Hematopoietic multipotent progenitor cell treated with erythropoietin and hydrocortisone succinate and interleukin-3 and kit ligand, for 4 days (in vitro differentiated cells): ENCODE results near the gene CS.
"Not testable (repeated sequence)": the region's sequence is repeated elsewhere in the genome, so short reads cannot be mapped to it uniquely, and the experiment has no call there.

Source experiments
- DNase-seq: peaks from one replicate; pipeline ENCODE4 v3.0.0-alpha.2; 2015

CS gene

GRCh38 chr12:56274299-56274698 lies 25.8 kb downstream of the CS start:
- DNase-seq, result no peak

GRCh38 chr12:56272468-56272867 lies 27.7 kb downstream of the CS start:
- DNase-seq, result not testable (repeated sequence)

- peak; percentile 66 for DNase-seq
These were observed 29.1 kb downstream of the CS start for GRCh38 chr12:56271031-56271430.

GRCh38 chr12:56267443-56268071 lies 32.6 kb downstream of the CS start:
- DNase-seq, result peak; percentile 45

GRCh38 chr12:56266693-56267442 lies 33.3 kb downstream of the CS start, which contains the start of gene COQ10A:
TSS of gene COQ10A (plus strand) at chr12:56266942. CDS start at chr12:56267119, 177 bp downstream.
- peak; percentile 94 for DNase-seq

- not testable (repeated sequence) for DNase-seq
These were observed 34.0 kb downstream of the CS start for GRCh38 chr12:56266068-56266692.

- DNase-seq, result peak; percentile 45
These were observed 37.2 kb downstream of the CS start for GRCh38 chr12:56262955-56263354.

- DNase-seq, result no peak
These were observed 38.5 kb downstream of the CS start for GRCh38 chr12:56261503-56262232.

GRCh38 chr12:56260921-56261320 lies 39.2 kb downstream of the CS start:
- DNase-seq, result no peak

GRCh38 chr12:56260380-56260779 lies 39.8 kb downstream of the CS start:
- DNase-seq, result no peak

GRCh38 chr12:56258820-56259183 lies 41.3 kb downstream of the CS start:
- DNase-seq, result no peak

- peak; percentile 92 for DNase-seq
These were observed 41.9 kb downstream of the CS start, which contains the start of gene ANKRD52 for GRCh38 chr12:56258068-56258819. TSS of gene ANKRD52 (minus strand) at chr12:56258384. CDS start at chr12:56258269, 115 bp downstream.

- peak; percentile 28 for DNase-seq
These were observed 42.6 kb downstream of the CS start for GRCh38 chr12:56257491-56258067.

GRCh38 chr12:56257071-56257470 lies 43.1 kb downstream of the CS start:
- DNase-seq, result no peak

- DNase-seq, result no peak
These were observed 43.7 kb downstream of the CS start for GRCh38 chr12:56256326-56256960.

- no peak for DNase-seq
These were observed 44.5 kb downstream of the CS start for GRCh38 chr12:56255671-56256070.

GRCh38 chr12:56253091-56253490 lies 47.0 kb downstream of the CS start:
- no peak for DNase-seq

- no peak for DNase-seq
These were observed 47.5 kb downstream of the CS start for GRCh38 chr12:56252649-56253048.

GRCh38 chr12:56248711-56249110 lies 51.4 kb downstream of the CS start:
- DNase-seq, result no peak

GRCh38 chr12:56247923-56248322 lies 52.2 kb downstream of the CS start:
- DNase-seq, result no peak

- DNase-seq, result no peak
These were observed 55.6 kb downstream of the CS start for GRCh38 chr12:56244494-56244893.
